ENCODE measurements around the gene AP4S1.

Gene AP4S1

GRCh38 chr14:31122098-31122611 lies 96.7 kb downstream of the AP4S1 start:
- Histone ChIP-seq H3K4me3 (ENCODE audit: low read length) (no peak overlapping the region), H4K20me1 (ENCODE audit: control insufficient read depth, insufficient read depth, low read depth, low read length) (no peaks in the 10 kb centered on the region), H3K27ac (ENCODE audit: low read depth, low read length) (no peak overlapping the region), H3K4me1 (ENCODE audit: control insufficient read depth, low read length) (no peaks in the 10 kb centered on the region), H3K9me2 (replicated peaks; ENCODE audit: control insufficient read depth, low read length) (no peaks in the 10 kb centered on the region), H3K36me3 (ENCODE audit: control insufficient read depth, low read length) (peaks cover 84% of the 10 kb centered on the region), H3F3A (ENCODE audit: control insufficient read depth, insufficient read depth) (no peaks in the 10 kb centered on the region), H3K9me3 (ENCODE audit: control insufficient read depth, insufficient read depth, low read length) (no peaks in the 10 kb centered on the region), H3K27me3 (ENCODE audit: control insufficient read depth, low read length) (no peaks in the 10 kb centered on the region), H3K79me2 (ENCODE audit: control insufficient read depth, low read length) (no peaks in the 10 kb centered on the region), H3K4me2 (ENCODE audit: low read length) (no peak overlapping the region)
- TF ChIP-seq, protein P1, sequence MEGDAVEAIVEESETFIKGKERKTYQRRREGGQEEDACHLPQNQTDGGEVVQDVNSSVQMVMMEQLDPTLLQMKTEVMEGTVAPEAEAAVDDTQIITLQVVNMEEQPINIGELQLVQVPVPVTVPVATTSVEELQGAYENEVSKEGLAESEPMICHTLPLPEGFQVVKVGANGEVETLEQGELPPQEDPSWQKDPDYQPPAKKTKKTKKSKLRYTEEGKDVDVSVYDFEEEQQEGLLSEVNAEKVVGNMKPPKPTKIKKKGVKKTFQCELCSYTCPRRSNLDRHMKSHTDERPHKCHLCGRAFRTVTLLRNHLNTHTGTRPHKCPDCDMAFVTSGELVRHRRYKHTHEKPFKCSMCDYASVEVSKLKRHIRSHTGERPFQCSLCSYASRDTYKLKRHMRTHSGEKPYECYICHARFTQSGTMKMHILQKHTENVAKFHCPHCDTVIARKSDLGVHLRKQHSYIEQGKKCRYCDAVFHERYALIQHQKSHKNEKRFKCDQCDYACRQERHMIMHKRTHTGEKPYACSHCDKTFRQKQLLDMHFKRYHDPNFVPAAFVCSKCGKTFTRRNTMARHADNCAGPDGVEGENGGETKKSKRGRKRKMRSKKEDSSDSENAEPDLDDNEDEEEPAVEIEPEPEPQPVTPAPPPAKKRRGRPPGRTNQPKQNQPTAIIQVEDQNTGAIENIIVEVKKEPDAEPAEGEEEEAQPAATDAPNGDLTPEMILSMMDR (IDR thresholded peaks at IDR 0.05; ENCODE audit: low read depth, low read length, poor library complexity, severe bottlenecking) = no peak
- TF ChIP-seq EZH2phosphoT487 (IDR thresholded peaks at IDR 0.05; ENCODE audit: borderline replicate concordance, low read length) = no peak

- no peaks in the 10 kb centered on the region for H3K79me2 ChIP-seq (ENCODE audit: control insufficient read depth, low read length)
- H3K27ac ChIP-seq (ENCODE audit: low read depth, low read length) = no peak overlapping the region
- H3K4me2 ChIP-seq (ENCODE audit: low read length) = no peak overlapping the region
- TF ChIP-seq, protein P1 (IDR thresholded peaks at IDR 0.05; ENCODE audit: low read depth, low read length, poor library complexity, severe bottlenecking) = no peak
- TF ChIP-seq EZH2phosphoT487 (IDR thresholded peaks at IDR 0.05; ENCODE audit: borderline replicate concordance, low read length) = no peak
- no peaks in the 10 kb centered on the region for H3F3A ChIP-seq (ENCODE audit: control insufficient read depth, insufficient read depth)
- peaks cover 83% of the 10 kb centered on the region for H3K36me3 ChIP-seq (ENCODE audit: control insufficient read depth, low read length)
- no peaks in the 10 kb centered on the region for H3K27me3 ChIP-seq (ENCODE audit: control insufficient read depth, low read length)
- H3K4me3 ChIP-seq (ENCODE audit: low read length) = no peak overlapping the region
- no peaks in the 10 kb centered on the region for H3K9me3 ChIP-seq (ENCODE audit: control insufficient read depth, insufficient read depth, low read length)
- no peaks in the 10 kb centered on the region for H3K9me2 ChIP-seq (replicated peaks; ENCODE audit: control insufficient read depth, low read length)
- H3K4me1 ChIP-seq (ENCODE audit: control insufficient read depth, low read length) = no peaks in the 10 kb centered on the region
- H4K20me1 ChIP-seq (ENCODE audit: control insufficient read depth, insufficient read depth, low read depth, low read length) = no peaks in the 10 kb centered on the region
These were observed 97.5 kb downstream of the AP4S1 start for GRCh38 chr14:31122921-31123320.

DNA sequence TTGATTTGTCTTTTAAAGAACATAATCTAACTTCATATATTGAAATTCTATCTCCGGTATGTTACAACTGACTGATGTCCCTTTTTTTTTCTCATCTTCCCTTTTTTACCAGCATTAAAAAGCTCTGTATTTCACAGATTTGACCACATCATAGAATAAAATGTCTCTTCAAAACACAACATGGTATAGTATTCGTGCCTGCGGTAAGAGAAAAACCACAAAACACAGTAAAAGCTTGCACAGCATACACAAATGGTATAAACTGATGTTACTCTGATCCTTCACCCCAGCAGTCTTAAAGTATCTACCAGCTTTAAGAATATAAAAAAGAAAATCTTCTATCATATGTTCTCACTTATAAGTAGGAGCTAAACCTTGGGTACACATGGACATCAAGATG lies 98.7 kb downstream of the AP4S1 start:
- TF ChIP-seq, protein P1 (IDR thresholded peaks at IDR 0.05; ENCODE audit: low read depth, low read length, poor library complexity, severe bottlenecking) = no peak
- no peak for TF ChIP-seq EZH2phosphoT487 (IDR thresholded peaks at IDR 0.05; ENCODE audit: borderline replicate concordance, low read length)
- Histone ChIP-seq H3K36me3 (ENCODE audit: control insufficient read depth, low read length) (peaks cover 85% of the 10 kb centered on the region), H3K27ac (ENCODE audit: low read depth, low read length) (no peak overlapping the region)

More for the DNA sequence above, 98.7 kb downstream of the AP4S1 start:
- Histone ChIP-seq H3K9me2 (replicated peaks; ENCODE audit: control insufficient read depth, low read length) (no peaks in the 10 kb centered on the region), H4K20me1 (ENCODE audit: control insufficient read depth, insufficient read depth, low read depth, low read length) (no peaks in the 10 kb centered on the region), H3K4me1 (ENCODE audit: control insufficient read depth, low read length) (peaks cover 9% of the 10 kb centered on the region), H3K79me2 (ENCODE audit: control insufficient read depth, low read length) (peaks cover 4% of the 10 kb centered on the region; the same call in 1 of the 2 replicates), H3K27me3 (ENCODE audit: control insufficient read depth, low read length) (no peaks in the 10 kb centered on the region), H3F3A (ENCODE audit: control insufficient read depth, insufficient read depth) (no peaks in the 10 kb centered on the region), H3K9me3 (ENCODE audit: control insufficient read depth, insufficient read depth, low read length) (no peaks in the 10 kb centered on the region), H3K4me2 (ENCODE audit: low read length) (no peak overlapping the region), H3K4me3 (ENCODE audit: low read length) (no peak overlapping the region)
